HepG2 (cell line): ENCODE data around the gene ARMC2. TPM values are rescaled to one million over a fixed set of nuclear protein-coding genes. Genes with fewer than 3 reads are reported as not detected.

ENCODE experiments used
- ATAC-seq: fragments of 200-7000 bp; cut with Tn5 transposase; 3 replicates; pipeline ENCODE4 v1.9.1; 2020; ENCODE audit warnings: mild to moderate bottlenecking, moderate library complexity
- BruUV-seq: library from RNA; stranded (reverse); fragments of 400-500 nt; replicated peaks from 2 replicates; lab custom pipeline; 2021; lab: Mats Ljungman, UMichigan
- CTCF ChIA-PET: fragments of 300-600 bp; formaldehyde crosslinking; extraction: SDS; loops from one replicate; lab custom pipeline; 2021; ENCODE audit warnings: low total read pairs, inconsistent platforms, low intra/inter-chr PET ratio; lab: Yijun Ruan, JAX
- POLR2A ChIA-PET: fragments of 350-600 bp; sonication (Branson Sonifier 250); formaldehyde crosslinking; loops from one replicate; lab custom pipeline; 2020; ENCODE audit warnings: antibody characterized with exemption, inconsistent platforms; lab: Yijun Ruan, JAX
- DNase-seq: peaks from one replicate; pipeline ENCODE4 v3.0.0-alpha.2; 2015; ENCODE audit warnings: low spot score
- FAIRE-seq: peaks from 3 replicates; lab custom pipeline; 2011; peaks lifted over from hg19 to GRCh38; lab: Jason Lieb, UNC
- H2AFZ ChIP-seq: one replicate; pipeline ENCODE4 v1.6.1; 2011; ENCODE audit warnings: low read length, inconsistent platforms
- H3K27ac ChIP-seq: fragments of 300-600 bp; 3 replicates; pipeline ENCODE4 v1.8.0; 2011; ENCODE audit warnings: mixed run types, mild to moderate bottlenecking, mixed read lengths, low read length, inconsistent platforms; ENCODE audit not compliant: insufficient read depth; ENCODE audit errors: extremely low read length
- H3K27me3 ChIP-seq, 2 experiments: fragments of 200-600 bp in 1 of 2; 2 replicates in 1 of 2; 3 replicates in 1 of 2; pipeline versions ENCODE4 v1.6.0 to v1.8.0; 2011; ENCODE audit warnings: low read length in 2 of 2, mild to moderate bottlenecking in 2 of 2, moderate library complexity in 2 of 2, inconsistent platforms in 1 of 2; ENCODE audit not compliant: insufficient read depth in 2 of 2, control insufficient read depth in 1 of 2
- H3K36me3 ChIP-seq, 2 experiments: fragments of 200-600 bp in 1 of 2; replicated peaks in 1 of 2; 2 replicates in 1 of 2; 3 replicates in 1 of 2; pipeline versions ENCODE4 v1.5.1 to v1.8.0; 2011; ENCODE audit warnings: low read length in 2 of 2, inconsistent platforms in 1 of 2; ENCODE audit not compliant: insufficient read depth in 2 of 2, control insufficient read depth in 1 of 2
- H3K4me1 ChIP-seq: 2 replicates; pipeline ENCODE4 v1.5.1; 2012; ENCODE audit warnings: low read length, inconsistent platforms; ENCODE audit not compliant: insufficient read depth
- H3K4me2 ChIP-seq: 2 replicates; pipeline ENCODE4 v1.6.0; 2011; ENCODE audit warnings: low read depth, low read length, inconsistent platforms
- H3K4me3 ChIP-seq, 3 experiments: fragments of 200-600 bp in 1 of 3; sonication (generic), shearing (Covaris generic) in 1 of 3; replicated peaks in 1 of 3; 2 replicates each; pipeline ENCODE4 v1.5.1; 2011 to 2016; ENCODE audit warnings: low read length in 3 of 3, inconsistent platforms in 2 of 3, low read depth in 2 of 3, mild to moderate bottlenecking in 2 of 3, control low read depth in 1 of 3, mixed read lengths in 1 of 3; ENCODE audit not compliant: insufficient read depth in 1 of 3
- H3K79me2 ChIP-seq: one replicate; pipeline ENCODE4 v1.6.1; 2011; ENCODE audit warnings: low read length, inconsistent platforms; ENCODE audit not compliant: insufficient read depth
- H3K9ac ChIP-seq: 2 replicates; pipeline ENCODE4 v1.6.0; 2011; ENCODE audit warnings: mild to moderate bottlenecking, low read depth, low read length, inconsistent platforms; ENCODE audit not compliant: insufficient read depth
- H3K9me3 ChIP-seq: 2 replicates; pipeline ENCODE4 v1.5.1; 2012; ENCODE audit warnings: mild to moderate bottlenecking, low read length
- H4K20me1 ChIP-seq: 2 replicates; pipeline ENCODE4 v1.6.0; 2011; ENCODE audit warnings: inconsistent platforms, mild to moderate bottlenecking, low read length, moderate library complexity; ENCODE audit not compliant: insufficient read depth
- JUND ChIP-seq: sonication (generic); formaldehyde crosslinking; IDR thresholded peaks from 2 replicates; pipeline ENCODE4 v1.8.0; 2022; ENCODE audit warnings: mild to moderate bottlenecking, missing genetic modification reagents
- NFYC ChIP-seq: IDR thresholded peaks from 2 replicates; pipeline ENCODE4 v1.6.1; 2016; ENCODE audit warnings: missing genetic modification reagents, missing compliant biosample characterization
- ZFP62 ChIP-seq: sonication (generic); formaldehyde crosslinking; IDR thresholded peaks from 2 replicates; pipeline ENCODE4 v1.4.0; 2020; ENCODE audit warnings: missing genetic modification reagents
- ZSCAN21 ChIP-seq: sonication (generic); formaldehyde crosslinking; IDR thresholded peaks from 2 replicates; pipeline ENCODE4 v1.8.0; 2022; ENCODE audit warnings: mild to moderate bottlenecking, missing genetic modification reagents, moderate library complexity, borderline replicate concordance
- WGBS: methylation state at CpG from one replicate; pipeline ENCODE4 v1.1.6; 2017; ENCODE audit warnings: low lambda C conversion rate; 5-methylcytosine and 5-hydroxymethylcytosine counted together
- in situ Hi-C: cut with HindIII; loops from 2 replicates; pipeline ENCODE4 v1.10.0; 2017; ENCODE audit warnings: low pct_unique_long_range_greater_than_20kb; ENCODE audit not compliant: extremely low pct_ligation_motif_present
- intact Hi-C: fragments of 100-400 bp; cut with micrococcal nuclease; formaldehyde crosslinking; loops from one replicate; pipeline ENCODE4 v1.10.0; 2022; ENCODE audit not compliant: unreplicated experiment
- polyA plus RNA-seq, 8 experiments: library from polyadenylated mRNA; depleted of rRNA in 3 of 8; stranded (reverse) in 7 of 8; unstranded in 1 of 8; fragments of >200 nt; fragmentation: Illumina TruSeq in 4 of 8; extraction: Trizol in 4 of 8; gene quantifications; 2 replicates each; pipeline versions ENCODE4 v1.2.1 to v1.2.3, GENCODE V29; 2011 to 2016; ENCODE audit warnings: low read depth in 4 of 8, missing spikeins in 1 of 8, mixed read lengths in 1 of 8; ENCODE audit not compliant: insufficient read depth in 1 of 8
- total RNA-seq, 5 experiments: library from RNA; depleted of rRNA; stranded (reverse); fragments of >200 nt; fragmentation: Illumina TruSeq; extraction: Trizol; gene quantifications; 2 replicates each; pipeline ENCODE4 v1.2.3, GENCODE V29; 2016; ENCODE audit warnings: low read depth in 1 of 5
- TF ChIP-seq, protein P1 (sequence below): sonication (generic); formaldehyde crosslinking; IDR thresholded peaks from 2 replicates; pipeline ENCODE4 v1.5.0; 2020; ENCODE audit warnings: missing genetic modification reagents
- TF ChIP-seq, protein P2 (sequence below), 2 experiments: sonication (generic) in 1 of 2; formaldehyde crosslinking in 1 of 2; IDR thresholded peaks; 2 replicates each; pipeline versions ENCODE4 v1.5.1 to v1.6.1; 2011 to 2020; ENCODE audit warnings: borderline replicate concordance in 1 of 2, low read depth in 1 of 2, low read length in 1 of 2, mild to moderate bottlenecking in 1 of 2, missing genetic modification reagents in 1 of 2, moderate library complexity in 1 of 2

ARMC2 gene
- total and polyA plus RNA-seq, 2 of the 13 experiments (the other 11 are each of a cell fraction or from before 2014, with no cell fraction given), result 1.4 to 3.2 TPM

DNA sequence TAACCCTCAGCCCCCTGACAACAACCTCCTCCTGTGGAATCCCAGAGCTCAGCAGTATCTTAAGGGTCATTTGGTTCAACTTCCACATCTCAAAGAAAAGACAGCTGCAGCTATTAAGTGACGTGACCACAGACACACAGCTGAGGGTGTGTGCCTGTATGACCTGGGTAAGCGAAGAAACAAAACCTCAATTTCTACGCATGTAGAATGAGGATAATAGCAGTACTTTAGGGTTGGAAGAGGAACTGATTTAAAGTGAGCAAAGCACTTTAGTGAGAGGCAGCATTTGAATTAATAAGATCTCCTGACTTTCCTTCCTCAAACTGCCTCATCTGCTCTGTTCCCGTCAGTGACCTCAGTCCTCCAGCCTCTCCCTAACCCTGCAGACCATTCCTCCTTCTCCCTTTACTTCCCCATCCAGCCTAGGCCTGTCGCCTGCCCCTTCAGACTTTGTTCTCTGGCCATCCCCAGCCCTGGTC is 6.8 kb upstream of the ARMC2 start:
- Histone ChIP-seq H3K27me3 (peaks cover 2 to 31% of the 10 kb centered on the region in 2 experiments), H3K4me1 (peaks cover 9% of the 10 kb centered on the region; the same call in 1 of the 2 replicates), H3K9ac (no peak overlapping the region), H3K4me2 (no peak overlapping the region), H3K4me3 (no peak overlapping the region), H3K27ac (no peak overlapping the region), H4K20me1 (no peaks in the 10 kb centered on the region), H3K79me2 (no peaks in the 10 kb centered on the region), H3K36me3 (no peaks in the 10 kb centered on the region), H2AFZ (no peak overlapping the region), H3K9me3 (no peaks in the 10 kb centered on the region)
- ChIA-PET POLR2A (no interaction called here), CTCF (no interaction called here)
- ATAC-seq, result no peak
- DNase-seq, result no peak
- WGBS, result 63% methylated on average over 5 of the region's 5 CpGs
- BruUV-seq, result no TSS peak
- intact Hi-C loops (no loop called here), in situ Hi-C loops (no loop called here)
- no peak for FAIRE-seq
- TF ChIP-seq ZSCAN21 (no peak), JUND (CRISPR knock-in tag) (no peak), ZFP62 (CRISPR knock-in tag) (no peak)

DNA sequence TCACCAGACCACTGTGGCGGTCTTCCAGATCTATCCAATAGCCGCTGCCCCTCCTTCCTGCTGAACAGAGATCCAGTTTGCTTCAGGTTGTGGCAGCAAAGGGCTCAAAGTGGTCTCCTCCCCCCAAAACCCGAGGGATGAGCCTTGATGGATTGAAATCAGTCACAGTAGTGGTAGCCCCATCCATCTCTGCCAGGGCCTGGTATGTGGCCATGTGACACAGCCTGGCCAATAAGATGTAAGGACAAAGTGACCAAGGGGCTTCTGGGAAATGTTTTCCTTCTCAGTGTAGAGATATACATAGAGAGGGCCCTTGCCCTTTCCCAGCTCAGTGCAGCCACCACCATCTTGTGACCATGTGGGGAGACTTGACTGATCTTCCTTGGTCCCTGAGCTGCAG is 4.1 kb upstream of the ARMC2 start:
- in situ Hi-C loops, result no loop called here
- CTCF ChIA-PET, result no interaction called here

More for the DNA sequence above, 4.1 kb upstream of the ARMC2 start:
- H3K9me3 ChIP-seq, result no peaks in the 10 kb centered on the region
- H3K36me3 ChIP-seq, result no peaks in the 10 kb centered on the region
- no peak overlapping the region for H3K27ac ChIP-seq
- BruUV-seq, result no TSS peak
- FAIRE-seq, result no peak
- no peaks in the 10 kb centered on the region for H3K79me2 ChIP-seq
- no peak overlapping the region for H3K9ac ChIP-seq
- H2AFZ ChIP-seq, result no peak overlapping the region
- no peak overlapping the region for H3K4me3 ChIP-seq
- POLR2A ChIA-PET, result no interaction called here
- whole genome bisulfite sequencing, result 63% methylated on average over 3 of the region's 3 CpGs
- H3K4me1 ChIP-seq, result peaks cover 12% of the 10 kb centered on the region; the same call in 1 of the 2 replicates
- DNase-seq, result no peak
- no peak overlapping the region for H3K4me2 ChIP-seq
- peaks cover 0 to 14% of the 10 kb centered on the region in 2 experiments; a peak in 3 of 5 replicates for H3K27me3 ChIP-seq
- intact Hi-C loops, result no loop called here
- no peak for ATAC-seq
- TF ChIP-seq, protein P1, sequence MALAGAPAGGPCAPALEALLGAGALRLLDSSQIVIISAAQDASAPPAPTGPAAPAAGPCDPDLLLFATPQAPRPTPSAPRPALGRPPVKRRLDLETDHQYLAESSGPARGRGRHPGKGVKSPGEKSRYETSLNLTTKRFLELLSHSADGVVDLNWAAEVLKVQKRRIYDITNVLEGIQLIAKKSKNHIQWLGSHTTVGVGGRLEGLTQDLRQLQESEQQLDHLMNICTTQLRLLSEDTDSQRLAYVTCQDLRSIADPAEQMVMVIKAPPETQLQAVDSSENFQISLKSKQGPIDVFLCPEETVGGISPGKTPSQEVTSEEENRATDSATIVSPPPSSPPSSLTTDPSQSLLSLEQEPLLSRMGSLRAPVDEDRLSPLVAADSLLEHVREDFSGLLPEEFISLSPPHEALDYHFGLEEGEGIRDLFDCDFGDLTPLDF (CRISPR knock-in tag), result no peak
- TF ChIP-seq, protein P2, sequence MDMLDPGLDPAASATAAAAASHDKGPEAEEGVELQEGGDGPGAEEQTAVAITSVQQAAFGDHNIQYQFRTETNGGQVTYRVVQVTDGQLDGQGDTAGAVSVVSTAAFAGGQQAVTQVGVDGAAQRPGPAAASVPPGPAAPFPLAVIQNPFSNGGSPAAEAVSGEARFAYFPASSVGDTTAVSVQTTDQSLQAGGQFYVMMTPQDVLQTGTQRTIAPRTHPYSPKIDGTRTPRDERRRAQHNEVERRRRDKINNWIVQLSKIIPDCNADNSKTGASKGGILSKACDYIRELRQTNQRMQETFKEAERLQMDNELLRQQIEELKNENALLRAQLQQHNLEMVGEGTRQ (IDR thresholded peaks at IDR 0.05; ENCODE audit: low read depth, low read length), result no peak
- TF ChIP-seq, protein P2 (CRISPR knock-in tag; IDR thresholded peaks at IDR 0.05; ENCODE audit: borderline replicate concordance), result peak; percentile 20; the same call in 1 of the 2 replicates
- peak; percentile 39; the same call in 1 of the 2 replicates for TF ChIP-seq NFYC (CRISPR knock-in tag)
- no peaks in the 10 kb centered on the region for H4K20me1 ChIP-seq
